ENCODE data around the gene RALGAPA1.

- no peak for TF ChIP-seq SP1 (IDR thresholded peaks at IDR 0.05)
- TF ChIP-seq FOXK2 (IDR thresholded peaks at IDR 0.05): no peak
- TF ChIP-seq BHLHE40 (IDR thresholded peaks at IDR 0.05; ENCODE audit: borderline replicate concordance): no peak
- no peak for TF ChIP-seq SUZ12 (IDR thresholded peaks at IDR 0.05)
- TF ChIP-seq HDGF (IDR thresholded peaks at IDR 0.05; ENCODE audit: borderline replicate concordance): no peak
- TF ChIP-seq FOXA1 (IDR thresholded peaks at IDR 0.05): no peak
- TF ChIP-seq ARNT (IDR thresholded peaks at IDR 0.05): no peak
- TF ChIP-seq ZNF384 (IDR thresholded peaks at IDR 0.05): no peak
- no peak for TF ChIP-seq CTBP1 (IDR thresholded peaks at IDR 0.05; ENCODE audit: borderline replicate concordance)
Observed at GRCh38 chr14:35705636-35706035, 103.5 kb downstream of the RALGAPA1 start.

Data from HEK293T (cell line).